ENCODE results near the gene ZNF280B.

- no peak for TF ChIP-seq CTCF (conservative IDR thresholded peaks at IDR 0.05; ENCODE audit: low read depth, low read length)
- no peak for TF ChIP-seq EZH2 (IDR thresholded peaks at IDR 0.05; ENCODE audit: borderline replicate concordance, low read depth, low read length, poor library complexity, severe bottlenecking)
These were observed 56.3 kb downstream of the ZNF280B start for GRCh38 chr22:22452211-22452610.

Data from A673 (cell line).